Body of pancreas (tissue), 4 donors: ENCODE measurements around the gene MIB2. TPM values are rescaled to one million over a fixed set of nuclear protein-coding genes. Genes with fewer than 3 reads are reported as not detected.

ENCODE experiments used
- ATAC-seq: fragments of 150-250 bp; one replicate; pipeline ENCODE4 v1.9.1; 2016
- DNase-seq, 4 donors: peaks; one replicate each; pipeline ENCODE4 v3.0.0-alpha.2; 2019
- H3K27ac ChIP-seq, 4 donors: fragments of 200-600 bp; sonication (generic); 1 replicate in 3 of 4; 2 replicates in 1 of 4; pipeline versions ENCODE4 v1.5.1 to v1.6.1; 2016 to 2019; ENCODE audit warnings: mild to moderate bottlenecking in 1 of 4, mixed read lengths in 1 of 4, moderate library complexity in 1 of 4
- H3K27me3 ChIP-seq, 2 donors: fragments of 200-600 bp; sonication (generic); one replicate each; pipeline ENCODE4 v1.6.0; 2016; ENCODE audit warnings: mild to moderate bottlenecking in 1 of 2
- H3K36me3 ChIP-seq, 2 donors: fragments of 200-600 bp; sonication (generic); replicated peaks in 1 of 2; 2 replicates each; pipeline ENCODE4 v1.5.1; 2016; ENCODE audit warnings: low read depth in 2 of 2; ENCODE audit not compliant: insufficient read depth in 1 of 2
- H3K4me1 ChIP-seq: fragments of 200-600 bp; sonication (generic); one replicate; pipeline ENCODE4 v1.6.0; 2016
- H3K4me3 ChIP-seq, 2 donors: fragments of 200-600 bp; sonication (generic); 1 replicate in 1 of 2; 2 replicates in 1 of 2; pipeline ENCODE4 v1.5.1; 2016 to 2019
- H3K9me3 ChIP-seq, 3 donors: fragments of 200-600 bp; sonication (generic); 1 replicate in 2 of 3; 2 replicates in 1 of 3; pipeline ENCODE4 v1.5.1; 2016
- CTCF ChIP-seq, 7 experiments: fragments of 450-650 bp in 4 of 7; fragments of 200-600 bp in 3 of 7; sonication (generic) in 3 of 7; IDR thresholded peaks; one replicate each; pipeline ENCODE4 v1.5.1; 2016 to 2019; ENCODE audit warnings: antibody characterized with exemption in 7 of 7
- POLR2A ChIP-seq, 3 donors: fragments of 450-650 bp; IDR thresholded peaks; one replicate each; pipeline ENCODE4 v1.6.1; 2016; ENCODE audit warnings: antibody characterized with exemption in 3 of 3, mild to moderate bottlenecking in 2 of 3
- WGBS, 2 donors: methylation state at CpG; one replicate each; pipeline ENCODE4 v1.1.5; 2017; 5-methylcytosine and 5-hydroxymethylcytosine counted together
- intact Hi-C: fragments of 100-400 bp; cut with DNase I; formaldehyde crosslinking; loops from one replicate; pipeline ENCODE4 v1.15.1; 2023
- total RNA-seq, 2 donors: library from RNA; depleted of rRNA; stranded (reverse); fragments of >200 nt; gene quantifications; one replicate each; pipeline ENCODE4 v1.1.0, GENCODE V29; 2016

Gene MIB2
- total RNA-seq, 2 donors from 2014 or later: 57.6 to 101 TPM

- no peaks in the 10 kb centered on the region for H3K9me3 ChIP-seq
- no peak overlapping the region for H3K27ac ChIP-seq
- peaks cover 13% of the 10 kb centered on the region for H3K4me1 ChIP-seq
- ATAC-seq: no peak
- H3K27me3 ChIP-seq: no peaks in the 10 kb centered on the region
- TF ChIP-seq CTCF (IDR thresholded peaks at IDR 0.05): no peak
- TF ChIP-seq POLR2A (IDR thresholded peaks at IDR 0.05): no peak
- WGBS, 2 donors: 90 to 94% methylated on average over 3 to 16 of the region's 16 CpGs
- no peak overlapping the region for H3K4me3 ChIP-seq
- DNase-seq: no peak
- intact Hi-C loops: no loop called here
- no peaks in the 10 kb centered on the region for H3K36me3 ChIP-seq
Measured at GRCh38 chr1:1620433-1621139, 5.3 kb downstream of the MIB2 start.

DNA sequence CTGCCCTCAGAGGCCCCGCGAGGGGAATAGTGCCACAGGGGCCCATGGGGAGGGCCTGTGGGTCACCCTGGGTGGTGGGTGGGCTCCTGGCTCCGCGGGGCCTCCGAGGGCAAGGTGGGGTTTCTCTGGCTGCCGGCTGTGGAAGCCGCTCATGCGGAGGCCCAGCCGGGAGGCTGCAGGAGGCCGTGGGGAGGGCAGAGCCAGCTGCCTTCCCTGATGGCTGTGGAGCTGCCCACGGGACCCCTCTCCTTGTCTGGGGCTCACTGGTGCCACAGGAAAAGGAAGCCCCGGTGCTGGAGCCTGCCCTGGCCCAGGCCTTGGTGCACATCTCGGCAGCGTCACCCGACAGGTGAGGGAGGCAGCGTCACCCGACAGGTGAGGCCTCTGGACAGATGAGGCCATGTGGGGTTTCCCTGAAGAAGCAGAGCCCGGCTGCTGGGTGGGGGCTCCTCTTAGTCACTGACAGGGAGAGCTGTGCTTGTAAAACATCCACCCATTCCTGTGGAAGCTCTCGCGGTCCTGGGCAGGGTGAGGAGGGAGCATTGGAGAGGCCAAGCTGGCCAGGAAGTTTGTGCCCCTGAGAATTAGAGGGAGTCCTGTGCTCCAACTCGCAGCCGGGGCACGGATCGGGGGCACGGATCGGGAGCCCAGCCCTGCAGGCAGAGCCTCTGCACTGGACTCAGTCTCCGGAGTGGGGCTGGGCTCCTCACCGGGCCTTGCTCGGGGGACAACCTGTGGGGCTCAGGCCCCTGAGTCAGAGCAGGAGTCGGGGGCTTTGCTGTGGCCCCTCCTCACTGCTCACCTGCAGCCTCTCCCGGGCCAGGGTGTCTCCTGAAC lies 6.1 kb downstream of the MIB2 start:
- no peak for DNase-seq
- WGBS, 2 donors: 89% methylated on average over 25 of the region's 31 CpGs; no CpG with 5 or more reads in 1 of the 2 donors
- no peak for ATAC-seq
- no peaks in the 10 kb centered on the region for H3K36me3 ChIP-seq
- H3K4me1 ChIP-seq: peaks cover 12% of the 10 kb centered on the region
- TF ChIP-seq CTCF (IDR thresholded peaks at IDR 0.05) (no peak), POLR2A (IDR thresholded peaks at IDR 0.05) (no peak)
- H3K9me3 ChIP-seq: no peaks in the 10 kb centered on the region
- no peak overlapping the region for H3K4me3 ChIP-seq
- H3K27me3 ChIP-seq: no peaks in the 10 kb centered on the region
- intact Hi-C loops: no loop called here
- H3K27ac ChIP-seq: no peak overlapping the region

- H3K27ac ChIP-seq: no peak overlapping the region
- H3K27me3 ChIP-seq: no peaks in the 10 kb centered on the region
- ATAC-seq: no peak
- no peaks in the 10 kb centered on the region for H3K36me3 ChIP-seq
- intact Hi-C loops: no loop called here
- H3K4me3 ChIP-seq: no peak overlapping the region
- DNase-seq: no peak
- no peaks in the 10 kb centered on the region for H3K9me3 ChIP-seq
- H3K4me1 ChIP-seq: peaks cover 4% of the 10 kb centered on the region
- no peak for TF ChIP-seq POLR2A (IDR thresholded peaks at IDR 0.05)
- no peak for TF ChIP-seq CTCF (IDR thresholded peaks at IDR 0.05)
- 86% methylated on average over 4 to 21 of the region's 21 CpGs for WGBS, 2 donors
Measured at GRCh38 chr1:1622010-1622787, 6.9 kb downstream of the MIB2 start.

DNA sequence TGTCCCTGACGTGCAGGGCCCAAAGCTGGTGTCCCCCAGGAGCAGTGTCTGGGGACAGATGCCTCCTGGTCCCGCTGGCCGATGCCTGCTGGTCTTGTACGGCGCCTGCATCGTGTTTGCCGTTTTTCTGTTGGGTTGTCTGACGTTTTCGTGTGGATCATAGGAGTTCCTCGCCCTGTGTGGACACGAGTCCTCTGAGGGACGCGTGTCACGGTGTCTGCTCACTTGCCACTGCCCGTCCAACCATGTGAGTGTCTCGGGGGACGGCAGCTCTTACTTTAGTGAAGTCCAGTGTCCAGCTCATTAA lies 7.4 kb downstream of the MIB2 start:
- Histone ChIP-seq H3K27me3 (no peaks in the 10 kb centered on the region), H3K9me3 (no peaks in the 10 kb centered on the region), H3K27ac (no peak overlapping the region), H3K4me1 (no peaks in the 10 kb centered on the region), H3K36me3 (no peaks in the 10 kb centered on the region), H3K4me3 (no peak overlapping the region)
- DNase-seq (no peak), ATAC-seq (no peak)
- intact Hi-C loops: no loop called here
- WGBS, 2 donors: 92 to 93% methylated on average over 16 to 17 of the region's 17 CpGs
- TF ChIP-seq CTCF (IDR thresholded peaks at IDR 0.05): no peak
- no peak for TF ChIP-seq POLR2A (IDR thresholded peaks at IDR 0.05)
